C4-2B (cell line): ENCODE results near the gene EFEMP2.

Experiments used
- H3K27ac ChIP-seq: fragments of 450-650 bp; 2 replicates; pipeline ENCODE4 v1.5.1; 2017
- CTCF ChIP-seq: fragments of 450-650 bp; conservative IDR thresholded peaks from 2 replicates; pipeline ENCODE4 v1.5.1; 2017; ENCODE audit warnings: mild to moderate bottlenecking
- ZFX ChIP-seq: fragments of 450-650 bp; IDR thresholded peaks from 2 replicates; pipeline ENCODE4 v1.6.1; 2017

EFEMP2 gene

GRCh38 chr11:65886826-65887722 lies 14.5 kb upstream of the EFEMP2 start:
- H3K27ac ChIP-seq: peak overlapping the region; percentile 68
- TF ChIP-seq CTCF (no peak), ZFX (no peak)

GRCh38 chr11:65885808-65886536 lies 13.4 kb upstream of the EFEMP2 start:
- TF ChIP-seq ZFX (no peak), CTCF (no peak)
- no peak overlapping the region for H3K27ac ChIP-seq

GRCh38 chr11:65885231-65885630 lies 12.6 kb upstream of the EFEMP2 start:
- H3K27ac ChIP-seq: no peak overlapping the region
- TF ChIP-seq CTCF (no peak), ZFX (no peak)

- TF ChIP-seq ZFX: no peak
- peak; percentile 99 for TF ChIP-seq CTCF
- H3K27ac ChIP-seq: no peak overlapping the region
Observed at GRCh38 chr11:65884716-65885092, 12.1 kb upstream of the EFEMP2 start.

GRCh38 chr11:65883786-65884715 lies 11.5 kb upstream of the EFEMP2 start:
- no peak overlapping the region for H3K27ac ChIP-seq
- TF ChIP-seq ZFX (no peak), CTCF (no peak)

- H3K27ac ChIP-seq: no peak overlapping the region
- TF ChIP-seq CTCF (no peak), ZFX (no peak)
Observed at GRCh38 chr11:65883058-65883761, 10.6 kb upstream of the EFEMP2 start.
